ENCODE data around the gene BRD7. TPM values are rescaled to one million over a fixed set of nuclear protein-coding genes. Genes with fewer than 3 reads are reported as not detected.

BRD7 gene
- polyA plus RNA-seq, 2 of the 4 experiments (the other 2 are of a cell fraction), result 60.4 to 94.5 TPM

- ATAC-seq (no peak), FAIRE-seq (no peak), DNase-seq (ENCODE audit: low read depth in 1 of 2, low spot score in 1 of 2) (no peak)
- TF ChIP-seq GATA3 (IDR thresholded peaks at IDR 0.05; ENCODE audit: borderline replicate concordance) (no peak), ZFP36 (IDR thresholded peaks at IDR 0.05; ENCODE audit: borderline replicate concordance, partially characterized antibody) (peak; percentile 21), EP300 (IDR thresholded peaks at IDR 0.05) (no peak), TFCP2L1 (CRISPR knock-in tag; IDR thresholded peaks at IDR 0.05) (no peak)
- 88% methylated on average over 2 of the region's 5 CpGs for WGBS (ENCODE audit: missing lambda C conversion rate)
- Histone ChIP-seq H3K4me2 (no peak overlapping the region), H3K4me1 (no peaks in the 10 kb centered on the region), H3K4me3 (no peak overlapping the region), H3K9me3 (no peaks in the 10 kb centered on the region), H3K27ac (no peak overlapping the region)
- POLR2A ChIA-PET, result no interaction called here
- CTCF ChIA-PET, result interaction anchor here (0.6 to 2.0 kb wide), 8 partner anchors 7 to 533 kb away, joined by 3 to 7 read pairs (median 3); partner anchors contain the start of gene CNEP1R1
These were observed 96.0 kb downstream of the BRD7 start for GRCh38 chr16:50272687-50273381.

GRCh38 chr16:50272111-50272571 lies 96.6 kb downstream of the BRD7 start:
- ATAC-seq (no peak; a peak in 1 of 6 replicates), DNase-seq (ENCODE audit: low read depth in 1 of 2, low spot score in 1 of 2) (no peak), FAIRE-seq (no peak)
- Histone ChIP-seq H3K4me1 (no peaks in the 10 kb centered on the region), H3K9me3 (no peaks in the 10 kb centered on the region), H3K4me2 (no peak overlapping the region), H3K4me3 (no peak overlapping the region), H3K27ac (no peak overlapping the region)
- CTCF ChIA-PET, result interaction anchor here (0.6 to 2.0 kb wide), 5 partner anchors 10 to 247 kb away, joined by 3 to 7 read pairs (median 3); partner anchors contain the start of gene CNEP1R1
- TF ChIP-seq POLR2A (IDR thresholded peaks at IDR 0.05; ENCODE audit: low read length), result no peak
- no peak for TF ChIP-seq CHD4 (IDR thresholded peaks at IDR 0.05; ENCODE audit: borderline replicate concordance)
- no peak for TF ChIP-seq TFCP2L1 (CRISPR knock-in tag; IDR thresholded peaks at IDR 0.05)
- TF ChIP-seq MAZ (IDR thresholded peaks at IDR 0.05; ENCODE audit: borderline replicate concordance, low read depth, low read length), result no peak
- TF ChIP-seq JUN (IDR thresholded peaks at IDR 0.05), result no peak
- no peak for TF ChIP-seq REST (IDR thresholded peaks at IDR 0.05)
- 82% methylated on average over 3 of the region's 7 CpGs for WGBS (ENCODE audit: missing lambda C conversion rate)
- POLR2A ChIA-PET, result no interaction called here

- Histone ChIP-seq H3K27ac (no peak overlapping the region), H3K9me3 (no peaks in the 10 kb centered on the region), H3K4me2 (no peak overlapping the region), H3K4me3 (no peak overlapping the region), H3K4me1 (no peaks in the 10 kb centered on the region)
- ChIA-PET POLR2A (no interaction called here), CTCF (interaction anchor here (0.8 to 2.0 kb wide), 3 partner anchors 8 to 84 kb away, joined by 3 to 7 read pairs (median 3); no protein-coding TSS in a partner anchor)
- no peak for TF ChIP-seq HDAC2 (IDR thresholded peaks at IDR 0.05)
- DNase-seq (ENCODE audit: low read depth in 1 of 2, low spot score in 1 of 2) (no peak), FAIRE-seq (no peak), ATAC-seq (peak in 1 of 2 experiments; percentile 16; a peak in 1 of 6 replicates)
- 86% methylated on average over 14 of the region's 15 CpGs for WGBS (ENCODE audit: missing lambda C conversion rate)
These were observed 97.4 kb downstream of the BRD7 start for GRCh38 chr16:50271148-50272041.

- H3K4me3 ChIP-seq, result no peak overlapping the region
- no peaks in the 10 kb centered on the region for H3K4me1 ChIP-seq
- H3K27ac ChIP-seq, result no peak overlapping the region
- WGBS (ENCODE audit: missing lambda C conversion rate), result 94% methylated on average over 11 of the region's 13 CpGs
- ATAC-seq (no peak; a peak in 1 of 6 replicates), FAIRE-seq (no peak), DNase-seq (ENCODE audit: low read depth in 1 of 2, low spot score in 1 of 2) (no peak)
- ChIA-PET CTCF (interaction anchor here (0.9 to 1.2 kb wide), 3 partner anchors 9 to 401 kb away, joined by 3 read pairs; no protein-coding TSS in a partner anchor), POLR2A (no interaction called here)
- H3K4me2 ChIP-seq, result no peak overlapping the region
- H3K9me3 ChIP-seq, result no peaks in the 10 kb centered on the region
- no peak for TF ChIP-seq REST (IDR thresholded peaks at IDR 0.05)
- TF ChIP-seq JUNB (IDR thresholded peaks at IDR 0.05), result no peak
- TF ChIP-seq NPAS2 (CRISPR knock-in tag; IDR thresholded peaks at IDR 0.05; ENCODE audit: borderline replicate concordance), result no peak
- TF ChIP-seq ZC3H11A (IDR thresholded peaks at IDR 0.05), result no peak
- TF ChIP-seq USF2 (IDR thresholded peaks at IDR 0.05), result no peak
- TF ChIP-seq HEYL (CRISPR knock-in tag; IDR thresholded peaks at IDR 0.05), result no peak
- TF ChIP-seq TFCP2L1 (CRISPR knock-in tag; IDR thresholded peaks at IDR 0.05), result no peak
- no peak for TF ChIP-seq EHF (CRISPR knock-in tag; IDR thresholded peaks at IDR 0.05)
These were observed 98.2 kb downstream of the BRD7 start for GRCh38 chr16:50270510-50271147.

All from A549 (cell line).